ENCODE data around the gene RAD9B.
A peak's percentile ranks its signal among the peaks of the same experiment; 100 is the strongest.
"Not testable (repeated sequence)": the region's sequence is repeated elsewhere in the genome, so short reads cannot be mapped to it uniquely, and the experiment has no call there.

Gene RAD9B

GRCh38 chr12:110538869-110539622 lies 36.9 kb downstream of the RAD9B start:
- Mint-ChIP-seq H3K9me3 (no peaks in the 10 kb centered on the region), H3K4me3 (no peak overlapping the region), H3K36me3 (ENCODE audit: low read depth) (peaks cover 68% of the 10 kb centered on the region), H3K4me1 (ENCODE audit: low read depth) (peaks cover 35% of the 10 kb centered on the region), H3K27me3 (no peaks in the 10 kb centered on the region), H3K27ac (peak overlapping the region; percentile 16)

- Mint-ChIP-seq H3K9me3 (no peaks in the 10 kb centered on the region), H3K27ac (no peak overlapping the region), H3K36me3 (ENCODE audit: low read depth) (peaks cover 60% of the 10 kb centered on the region), H3K27me3 (no peaks in the 10 kb centered on the region), H3K4me3 (no peak overlapping the region), H3K4me1 (ENCODE audit: low read depth) (peaks cover 27% of the 10 kb centered on the region)
Measured at GRCh38 chr12:110540048-110540447, 37.9 kb downstream of the RAD9B start.

- peaks cover 62% of the 10 kb centered on the region for H3K36me3 Mint-ChIP-seq (ENCODE audit: low read depth)
- H3K27ac Mint-ChIP-seq = peak overlapping the region; percentile 57
Measured at GRCh38 chr12:110543252-110543959, 41.3 kb downstream of the RAD9B start.

DNA sequence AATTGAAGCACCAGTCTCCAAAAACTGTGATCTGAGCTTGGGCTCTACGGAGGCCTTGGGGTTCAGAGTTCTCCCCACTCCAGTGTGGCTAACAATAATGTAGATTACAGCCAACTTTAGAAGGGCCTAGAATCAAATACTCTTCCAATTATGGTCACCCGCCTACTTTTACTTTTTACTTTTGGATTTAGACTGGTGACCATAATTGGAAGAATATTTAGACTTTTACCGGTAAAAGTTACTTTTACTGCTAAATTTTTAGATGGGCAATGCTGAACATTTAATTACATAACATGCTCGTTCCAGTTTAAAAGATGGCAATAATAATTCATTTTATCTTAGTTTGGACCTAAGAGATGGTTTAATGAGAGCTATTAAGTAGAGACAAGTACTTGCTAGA lies 41.8 kb downstream of the RAD9B start:
- Mint-ChIP-seq H3K36me3 (ENCODE audit: low read depth) (peaks cover 62% of the 10 kb centered on the region), H3K27me3 (no peaks in the 10 kb centered on the region), H3K4me3 (no peak overlapping the region), H3K27ac (no peak overlapping the region), H3K9me3 (no peaks in the 10 kb centered on the region), H3K4me1 (ENCODE audit: low read depth) (peaks cover 53% of the 10 kb centered on the region)

More at GRCh38 chr12:110543252-110543959, 41.3 kb downstream of the RAD9B start:
- H3K9me3 Mint-ChIP-seq = no peaks in the 10 kb centered on the region
- peaks cover 47% of the 10 kb centered on the region for H3K4me1 Mint-ChIP-seq (ENCODE audit: low read depth)
- no peak overlapping the region for H3K4me3 Mint-ChIP-seq
- no peaks in the 10 kb centered on the region for H3K27me3 Mint-ChIP-seq

DNA sequence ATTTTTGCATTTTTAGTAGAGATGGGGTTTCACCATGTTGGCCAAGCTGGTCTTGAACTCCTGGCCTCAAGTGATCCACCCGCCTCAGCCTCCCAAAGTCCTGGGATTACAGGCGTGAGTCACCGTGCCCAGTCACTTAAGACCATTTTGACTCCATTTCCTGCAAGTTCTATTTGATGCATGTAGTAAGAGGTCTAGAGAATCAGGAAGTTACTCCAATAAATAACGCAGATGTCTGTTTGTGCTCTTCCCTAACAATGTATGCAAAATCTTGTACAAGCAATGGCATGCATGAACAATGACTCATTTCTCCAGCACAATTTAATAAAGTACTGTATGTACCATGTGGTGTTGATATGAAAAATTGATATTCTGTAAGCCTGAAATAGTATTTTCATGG lies 43.1 kb downstream of the RAD9B start:
- H3K27me3 Mint-ChIP-seq, H3K4me3 Mint-ChIP-seq, H3K9me3 Mint-ChIP-seq: not testable (repeated sequence)
- Mint-ChIP-seq H3K36me3 (ENCODE audit: low read depth) (peaks cover 62% of the 10 kb centered on the region), H3K27ac (peak overlapping the region; percentile 55), H3K4me1 (ENCODE audit: low read depth) (peaks cover 61% of the 10 kb centered on the region)

- Mint-ChIP-seq H3K9me3 (no peaks in the 10 kb centered on the region), H3K36me3 (ENCODE audit: low read depth) (peaks cover 66% of the 10 kb centered on the region), H3K4me3 (no peak overlapping the region), H3K27me3 (no peaks in the 10 kb centered on the region), H3K4me1 (ENCODE audit: low read depth) (peaks cover 67% of the 10 kb centered on the region), H3K27ac (peak overlapping the region; percentile 55)
Measured at GRCh38 chr12:110545812-110546211, 43.7 kb downstream of the RAD9B start.

- H3K4me1 Mint-ChIP-seq (ENCODE audit: low read depth) = peaks cover 70% of the 10 kb centered on the region
- H3K9me3 Mint-ChIP-seq = no peaks in the 10 kb centered on the region
- H3K27ac Mint-ChIP-seq = peak overlapping the region; percentile 13
- no peaks in the 10 kb centered on the region for H3K27me3 Mint-ChIP-seq
- peaks cover 71% of the 10 kb centered on the region for H3K36me3 Mint-ChIP-seq (ENCODE audit: low read depth)
- H3K4me3 Mint-ChIP-seq = no peak overlapping the region
Measured at GRCh38 chr12:110546339-110546738, 44.2 kb downstream of the RAD9B start.

- Mint-ChIP-seq H3K27ac (peak overlapping the region; percentile 16), H3K27me3 (no peaks in the 10 kb centered on the region), H3K4me3 (no peak overlapping the region), H3K9me3 (no peaks in the 10 kb centered on the region), H3K4me1 (ENCODE audit: low read depth) (peaks cover 71% of the 10 kb centered on the region), H3K36me3 (ENCODE audit: low read depth) (peaks cover 74% of the 10 kb centered on the region)
Measured at GRCh38 chr12:110547090-110547489, 45.0 kb downstream of the RAD9B start.

DNA sequence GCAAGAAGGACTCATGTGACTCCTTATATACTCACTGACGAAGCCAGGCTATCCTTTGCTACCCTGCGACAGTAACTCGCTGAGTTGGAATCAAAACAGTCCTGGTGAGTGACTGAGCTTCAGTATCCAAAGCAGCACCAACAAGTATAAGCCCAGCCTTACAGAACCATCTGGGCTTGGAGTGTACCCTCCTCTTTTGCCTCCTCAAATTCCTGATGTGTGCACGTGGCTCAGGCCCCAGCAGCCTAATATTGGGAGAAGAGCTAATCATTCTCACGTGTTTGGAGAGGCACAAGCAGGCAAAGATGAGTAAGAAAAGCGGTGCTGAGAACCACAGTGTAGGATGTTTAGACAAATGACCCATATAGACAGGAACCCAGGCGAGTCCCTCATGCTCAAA lies 46.5 kb downstream of the RAD9B start:
- H3K4me1 Mint-ChIP-seq (ENCODE audit: low read depth) = peaks cover 60% of the 10 kb centered on the region
- no peaks in the 10 kb centered on the region for H3K27me3 Mint-ChIP-seq
- H3K4me3 Mint-ChIP-seq = no peak overlapping the region
- no peak overlapping the region for H3K27ac Mint-ChIP-seq
- peaks cover 63% of the 10 kb centered on the region for H3K36me3 Mint-ChIP-seq (ENCODE audit: low read depth)
- no peaks in the 10 kb centered on the region for H3K9me3 Mint-ChIP-seq

DNA sequence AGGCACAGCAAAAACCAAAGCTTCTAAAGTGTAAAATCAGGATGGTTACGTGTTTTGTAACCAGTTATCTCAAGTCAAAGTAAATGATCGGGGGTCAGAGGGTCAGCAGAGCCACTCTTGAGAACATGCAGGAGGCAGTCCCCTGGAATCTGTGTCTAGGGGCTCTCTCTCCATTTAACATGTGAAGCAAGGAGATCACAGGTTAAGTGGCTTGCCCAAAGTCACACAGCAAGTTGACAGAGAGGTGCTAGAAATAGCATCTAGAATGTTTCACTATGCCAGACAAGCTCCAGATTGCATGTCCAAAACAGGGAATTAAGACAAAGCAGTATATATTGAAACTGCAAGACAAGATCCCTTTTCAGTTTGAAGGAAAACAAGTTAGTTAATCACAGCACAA lies 47.6 kb downstream of the RAD9B start:
- Mint-ChIP-seq H3K4me1 (ENCODE audit: low read depth) (peaks cover 62% of the 10 kb centered on the region), H3K4me3 (no peak overlapping the region), H3K27me3 (no peaks in the 10 kb centered on the region), H3K36me3 (ENCODE audit: low read depth) (peaks cover 61% of the 10 kb centered on the region), H3K27ac (peak overlapping the region; percentile 69), H3K9me3 (no peaks in the 10 kb centered on the region)

DNA sequence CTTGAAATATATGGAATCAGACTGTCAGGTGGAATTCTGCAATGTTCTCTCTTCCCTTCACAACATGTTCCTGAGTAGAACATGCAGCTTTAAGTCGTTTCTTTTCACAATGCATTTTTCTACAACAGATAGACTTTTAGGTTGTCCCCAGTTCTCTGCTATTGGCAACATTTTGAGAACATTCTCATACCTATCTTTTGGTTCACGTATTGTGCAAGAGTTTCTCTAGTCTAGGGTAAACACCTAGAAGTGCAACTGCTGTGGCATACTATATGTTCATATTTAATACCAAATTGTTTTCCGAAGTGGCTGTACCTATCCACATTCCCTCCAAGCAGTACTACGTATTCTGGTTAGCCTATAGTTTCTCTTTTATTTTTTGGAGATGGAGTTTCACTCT lies 48.9 kb downstream of the RAD9B start:
- peaks cover 52% of the 10 kb centered on the region for H3K36me3 Mint-ChIP-seq (ENCODE audit: low read depth)
- no peak overlapping the region for H3K4me3 Mint-ChIP-seq
- H3K27ac Mint-ChIP-seq = no peak overlapping the region
- no peaks in the 10 kb centered on the region for H3K27me3 Mint-ChIP-seq
- no peaks in the 10 kb centered on the region for H3K9me3 Mint-ChIP-seq
- peaks cover 65% of the 10 kb centered on the region for H3K4me1 Mint-ChIP-seq (ENCODE audit: low read depth)
